Measurements from ENCODE around the gene PFDN6. TPM values are rescaled to one million over a fixed set of nuclear protein-coding genes. Genes with fewer than 3 reads are reported as not detected.
"Not testable (repeated sequence)": the region's sequence is repeated elsewhere in the genome, so short reads cannot be mapped to it uniquely, and the experiment has no call there.

PFDN6 gene
- 44.4 TPM for total RNA-seq
- long read RNA-seq, partial matches to known transcripts = 0 of 1 reads
- long read RNA-seq, other reads (novel, unspliced or antisense) = 1 of 1 reads

- DNase-seq (peak; percentile 80), ATAC-seq (ENCODE audit: poor library complexity) (peak; percentile 97)
- intact Hi-C loops (cut with DNase I) = no loop called here
Measured at GRCh38 chr6:33288921-33289783, at the start of gene PFDN6, which contains the start of gene WDR46. Gene PFDN6, plus strand, starts transcription at chr6:33289601. Its CDS starts 256 bp downstream, at chr6:33289857. Gene WDR46, minus strand, starts transcription at chr6:33289239. Its CDS starts 69 bp downstream, at chr6:33289170.

GRCh38 chr6:33241968-33242367 is 47.4 kb upstream of the PFDN6 start:
- ATAC-seq (ENCODE audit: poor library complexity) (no peak), DNase-seq (no peak)
- intact Hi-C loops (cut with DNase I) = no loop called here

DNA sequence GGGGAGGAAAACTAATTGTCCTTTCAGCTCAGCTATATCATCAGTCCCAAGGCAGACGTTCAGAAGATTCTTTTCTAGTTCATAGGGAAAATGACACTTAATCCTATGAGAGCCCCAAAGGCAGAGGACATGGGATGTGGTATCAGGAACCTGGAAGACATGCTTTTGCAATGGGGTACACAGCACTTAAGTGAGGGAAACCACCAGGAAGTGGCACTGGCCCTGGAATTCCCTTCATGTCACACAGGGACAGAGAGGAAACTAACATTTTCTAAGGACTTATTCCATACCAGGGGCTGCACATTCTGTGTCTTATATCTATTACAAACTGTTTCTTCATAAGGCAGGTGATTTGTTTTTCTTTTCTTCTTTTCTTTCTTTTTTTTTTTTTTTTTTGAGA is 45.9 kb upstream of the PFDN6 start:
- ATAC-seq (ENCODE audit: poor library complexity) (no peak), DNase-seq (no peak)
- intact Hi-C loops (cut with DNase I) = no loop called here

DNA sequence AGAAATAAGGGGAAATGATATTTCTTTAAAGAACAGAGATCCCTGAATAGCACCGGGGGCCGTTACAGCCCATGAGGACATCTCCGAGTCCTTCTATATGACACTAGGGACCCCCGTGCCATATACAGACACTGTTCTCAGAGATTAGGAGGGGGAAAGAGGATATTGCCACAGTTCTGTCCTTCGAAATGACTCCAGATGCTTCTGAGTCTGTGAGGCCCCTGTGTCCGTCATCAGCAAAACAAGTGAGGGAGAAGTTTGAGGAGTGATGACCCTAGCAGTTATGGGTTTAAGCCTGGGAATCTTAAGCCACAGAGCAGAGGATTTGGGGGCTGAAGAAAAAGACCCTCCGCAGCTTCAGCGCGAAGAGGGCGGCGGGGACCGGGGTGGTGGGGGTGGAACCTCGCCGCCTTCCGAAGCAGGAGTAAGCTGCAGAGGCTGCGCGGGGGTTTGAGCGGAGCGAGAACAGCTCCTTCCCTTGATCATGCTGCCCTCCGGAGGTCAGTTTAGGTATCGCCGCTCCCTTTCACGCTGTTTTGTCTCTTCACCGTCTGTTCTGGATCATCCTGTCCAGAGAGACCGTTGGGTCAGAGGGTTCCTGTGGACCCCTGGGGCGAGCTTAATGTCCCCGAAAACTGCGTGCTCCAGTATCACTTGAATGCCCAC is 41.3 kb upstream of the PFDN6 start:
- intact Hi-C loops (cut with DNase I) = loop anchor here (5.0 kb wide), 4 partner anchors 41 to 236 kb away; partner anchors contain the start of gene RING1
- peak; percentile 79 for ATAC-seq (ENCODE audit: poor library complexity)

DNA sequence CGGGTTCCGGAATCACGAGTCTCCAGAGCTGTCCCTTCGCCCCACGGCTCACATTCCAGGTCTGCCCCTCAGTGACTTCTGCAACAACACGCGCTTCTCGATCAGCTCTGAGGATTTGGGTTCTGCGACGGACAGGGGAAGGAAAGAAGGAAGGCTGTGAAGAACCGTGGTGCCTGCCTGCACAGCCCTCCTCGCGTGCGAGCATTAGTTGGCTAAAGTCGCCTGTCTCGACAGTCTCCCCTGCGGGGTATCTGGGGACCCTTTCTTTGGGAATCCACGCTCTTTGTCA is 40.8 kb upstream of the PFDN6 start:
- peak; percentile 50 for DNase-seq
- peak; percentile 22 for ATAC-seq (ENCODE audit: poor library complexity)
- intact Hi-C loops (cut with DNase I) = loop anchor here (5.0 kb wide), 4 partner anchors 41 to 236 kb away; partner anchors contain the start of gene RING1

More for the DNA sequence above, 41.3 kb upstream of the PFDN6 start:
- DNase-seq = peak; percentile 92

- DNase-seq (peak; percentile 99), ATAC-seq (ENCODE audit: poor library complexity) (peak; percentile 97)
- intact Hi-C loops (cut with DNase I) = loop anchor here (5.0 kb wide), 4 partner anchors 42 to 237 kb away; partner anchors contain the start of gene RING1
Measured at GRCh38 chr6:33248932-33249731, 40.3 kb upstream of the PFDN6 start.

DNA sequence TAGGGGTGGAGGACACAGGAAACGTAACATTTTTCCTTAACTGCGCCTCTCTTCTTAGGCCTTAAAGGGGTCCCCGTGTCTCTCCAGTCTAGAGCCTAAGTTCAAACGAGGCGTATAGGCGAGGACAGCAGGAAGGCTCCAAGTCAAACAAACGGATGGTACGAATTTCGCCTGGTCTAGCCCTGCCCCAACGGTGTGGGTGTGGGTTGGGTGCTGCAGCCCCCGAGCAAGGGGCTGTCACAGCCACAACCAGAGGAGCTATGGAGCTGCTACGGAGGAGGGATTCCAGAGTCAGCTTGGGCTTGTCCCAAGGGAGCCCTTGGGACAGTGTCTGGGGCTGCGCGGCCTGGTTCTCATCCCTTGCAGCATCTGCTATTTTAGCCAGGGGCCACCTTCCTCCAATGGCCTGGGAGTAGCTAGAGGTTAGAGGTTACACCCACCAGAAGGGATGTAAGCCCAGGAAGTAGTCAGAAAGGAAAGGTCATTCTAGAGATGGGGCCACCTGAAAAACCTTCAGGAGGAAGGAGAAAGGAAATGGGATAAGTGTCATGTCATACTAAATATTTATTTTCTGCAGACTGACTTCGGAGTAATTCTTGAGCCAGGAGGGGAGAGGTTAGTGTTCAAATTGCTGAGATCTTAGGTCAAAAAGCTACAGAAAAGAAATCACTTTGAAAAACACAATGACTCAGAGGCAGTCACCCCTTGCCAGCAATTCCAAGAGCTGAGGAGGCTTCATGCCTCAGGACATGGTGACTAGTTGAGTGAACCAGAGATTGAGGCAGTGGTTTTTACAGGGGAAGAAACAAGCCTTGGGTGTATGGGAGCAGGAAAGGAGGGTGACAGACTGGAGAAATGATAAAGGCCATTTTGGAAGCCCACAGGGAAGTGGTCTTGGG is 39.4 kb upstream of the PFDN6 start:
- ATAC-seq (ENCODE audit: poor library complexity) = no peak
- intact Hi-C loops (cut with DNase I) = loop anchor here (5.0 kb wide), 4 partner anchors 43 to 238 kb away; partner anchors contain the start of gene RING1
- no peak for DNase-seq

DNA sequence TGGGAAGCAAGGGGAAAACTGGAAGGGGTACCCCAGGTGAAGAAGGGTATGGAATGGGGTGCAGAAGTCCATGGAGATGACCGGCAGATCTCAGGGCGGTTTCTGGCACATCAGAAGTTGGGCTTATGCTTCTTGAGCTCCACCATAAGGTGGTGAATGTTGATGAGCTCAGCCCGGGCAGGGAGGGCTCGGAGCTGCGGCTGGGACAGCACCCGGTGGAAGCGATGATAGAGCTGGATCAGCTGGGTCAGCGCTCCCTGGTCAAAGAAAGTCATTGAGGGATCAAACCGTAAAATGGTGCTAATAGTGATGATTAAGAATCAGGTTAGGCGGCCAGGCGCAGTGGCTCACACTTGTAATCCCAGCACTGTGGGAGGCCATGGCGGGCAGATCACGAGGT is 38.7 kb upstream of the PFDN6 start:
- intact Hi-C loops (cut with DNase I) = no loop called here
- ATAC-seq (ENCODE audit: poor library complexity) = no peak
- no peak for DNase-seq

DNA sequence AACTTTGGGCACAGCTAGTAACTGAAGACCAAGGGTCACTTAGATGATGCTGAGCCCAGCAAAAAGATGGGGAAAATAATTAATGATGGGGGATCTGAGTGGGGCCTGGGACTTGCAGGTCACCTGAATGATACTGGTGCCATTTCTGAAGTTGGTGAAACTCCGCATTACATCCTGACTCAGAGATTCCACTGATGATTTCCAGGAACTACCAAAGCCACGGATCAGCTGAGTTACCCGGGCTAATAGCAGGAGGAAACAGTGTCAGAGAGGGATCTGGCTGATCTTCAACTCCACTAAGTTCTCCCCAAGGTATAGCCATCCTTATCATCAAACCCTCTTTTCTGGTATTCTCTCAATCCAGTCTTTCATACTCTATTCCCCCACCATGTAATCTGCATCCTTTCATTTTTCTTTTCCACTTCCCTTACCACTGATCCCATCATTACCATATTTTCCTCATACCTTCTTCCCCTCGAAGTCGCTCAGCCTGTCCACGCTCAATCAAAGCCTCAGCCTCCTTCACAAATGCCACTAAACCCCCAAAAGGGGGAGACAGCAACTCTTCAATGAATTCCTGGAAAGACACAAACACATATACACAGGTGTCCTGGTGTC is 37.9 kb upstream of the PFDN6 start:
- no peak for ATAC-seq (ENCODE audit: poor library complexity)
- intact Hi-C loops (cut with DNase I) = no loop called here
- no peak for DNase-seq

DNA sequence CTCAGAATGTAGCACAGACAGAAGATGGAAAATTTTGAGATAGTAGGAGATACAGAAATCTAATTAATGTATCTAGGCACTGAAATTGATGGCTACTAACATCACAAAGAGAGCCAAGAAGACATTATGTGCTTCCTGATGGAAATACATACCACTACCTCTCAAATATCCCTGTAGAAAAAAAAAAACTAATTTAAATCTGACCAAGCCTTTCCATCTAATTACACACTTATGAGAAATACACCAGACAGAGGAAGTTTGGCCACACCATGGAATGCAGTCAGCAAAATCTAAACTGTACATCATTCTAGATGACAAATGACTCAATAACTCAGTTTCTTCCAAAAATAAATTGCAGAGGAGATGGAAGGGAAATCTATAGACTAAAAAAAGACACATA is 36.6 kb upstream of the PFDN6 start:
- ATAC-seq (ENCODE audit: poor library complexity) = no peak
- no peak for DNase-seq
- intact Hi-C loops (cut with DNase I) = no loop called here

- no peak for ATAC-seq (ENCODE audit: poor library complexity)
- DNase-seq = no peak
- intact Hi-C loops (cut with DNase I) = no loop called here
Measured at GRCh38 chr6:33254591-33254990, 34.8 kb upstream of the PFDN6 start.

DNA sequence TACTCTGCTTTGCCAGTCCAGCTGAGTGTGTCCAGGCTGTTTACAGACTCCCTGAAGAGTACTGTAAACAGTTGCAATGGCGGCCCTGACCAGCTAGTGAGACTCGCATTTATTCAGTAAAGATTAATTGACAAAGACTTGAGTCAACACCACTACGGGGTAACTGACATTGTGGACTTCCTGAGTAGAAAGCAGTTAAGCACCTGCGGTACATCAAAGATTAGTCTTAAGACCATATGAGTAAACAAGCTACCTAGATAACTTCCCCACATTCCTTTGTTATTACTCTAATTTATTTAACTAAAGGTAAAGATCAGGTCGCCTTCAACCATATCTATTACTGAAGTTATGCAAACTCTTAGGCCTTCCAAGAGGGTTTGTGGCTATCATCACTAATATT is 30.4 kb upstream of the PFDN6 start:
- intact Hi-C loops (cut with DNase I) = no loop called here
- ATAC-seq (ENCODE audit: poor library complexity) (no peak), DNase-seq (no peak)

DNA sequence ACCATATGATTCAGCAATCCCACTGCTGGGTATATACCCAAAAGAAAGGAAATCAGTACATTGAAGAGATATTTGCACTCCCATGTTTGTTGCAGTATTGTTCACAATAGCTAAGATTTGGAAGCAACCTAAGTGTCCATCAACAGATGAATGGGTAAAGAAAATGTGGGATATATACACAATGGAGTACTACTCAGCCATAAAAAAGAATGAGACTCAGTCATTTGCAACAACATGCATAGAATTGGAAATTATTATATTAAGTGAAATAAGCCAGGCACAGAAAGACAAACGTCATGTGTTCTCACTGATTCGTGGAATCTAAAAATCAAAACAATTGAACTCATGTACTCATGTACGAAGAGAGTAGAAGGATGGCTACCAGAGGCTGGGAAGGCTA is 26.9 kb upstream of the PFDN6 start:
- DNase-seq; intact Hi-C loops (cut with DNase I); ATAC-seq (ENCODE audit: poor library complexity): not testable (repeated sequence)

GRCh38 chr6:33264015-33264414 is 25.4 kb upstream of the PFDN6 start:
- no peak for DNase-seq
- ATAC-seq (ENCODE audit: poor library complexity) = no peak
- intact Hi-C loops (cut with DNase I) = no loop called here

GRCh38 chr6:33271117-33271467 is 18.3 kb upstream of the PFDN6 start:
- intact Hi-C loops (cut with DNase I) = no loop called here
- ATAC-seq (ENCODE audit: poor library complexity) (peak; percentile 32), DNase-seq (no peak)

DNA sequence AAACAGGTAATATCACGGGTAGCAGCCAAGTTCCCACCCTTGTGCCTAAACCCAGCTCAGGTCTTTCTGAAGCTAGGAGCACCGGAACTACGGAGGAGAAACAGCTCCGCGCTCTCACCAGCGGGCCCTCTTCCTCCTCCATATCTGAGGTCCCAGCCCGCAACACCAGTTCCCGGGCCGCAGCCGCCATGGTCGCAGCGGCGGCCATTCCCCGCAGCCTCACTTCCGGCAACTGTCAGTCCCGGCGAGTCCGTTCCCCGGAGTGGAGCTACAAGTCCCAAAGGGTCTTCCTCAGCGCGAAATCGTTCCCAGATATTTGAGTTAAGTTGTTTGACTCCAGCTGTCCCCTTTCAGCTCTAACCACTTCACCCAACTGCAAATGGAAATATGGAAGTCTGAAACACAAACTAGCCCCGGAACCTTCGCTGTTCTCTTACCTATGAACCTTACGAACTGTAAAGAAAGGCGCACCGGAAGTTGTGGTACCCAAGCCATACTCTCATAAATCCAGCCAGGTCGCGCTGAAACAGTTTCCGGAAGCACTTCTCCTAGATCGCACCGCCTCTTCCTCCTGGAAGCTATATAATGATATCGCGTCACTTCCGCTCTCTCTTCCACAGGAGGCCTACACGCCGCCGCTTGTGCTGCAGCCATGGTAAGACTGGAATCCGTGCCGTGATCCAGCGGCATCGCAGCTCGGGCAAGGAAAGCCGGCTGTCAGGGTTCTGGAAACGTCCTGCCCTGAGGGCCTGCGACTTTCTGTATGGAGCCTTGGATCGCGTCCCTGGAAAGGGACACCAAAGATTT is 17.7 kb upstream of the PFDN6 start, which contains the start of the genes RPS18 and VPS52:
Gene RPS18, plus strand, starts transcription at position 608 of the 807 bp plus-strand sequence. Its CDS starts 45 bp downstream, at position 653.
Gene VPS52, minus strand, starts transcription at position 409 of the 807 bp plus-strand sequence. Its CDS starts 201 bp downstream, at position 208.
- intact Hi-C loops (cut with DNase I) = no loop called here

More for the DNA sequence above, 17.7 kb upstream of the PFDN6 start, which contains the start of the genes RPS18 and VPS52:
- peak; percentile 97 for ATAC-seq (ENCODE audit: poor library complexity)
- DNase-seq = peak; percentile 93
